PC-9 (cell line): ENCODE results near the gene FYN.

Experiments
- EZH2 ChIP-seq: fragments of 200-600 bp; sonication (generic); IDR thresholded peaks from 2 replicates; pipeline ENCODE4 v1.8.0; 2017; ENCODE audit warnings: antibody characterized with exemption, low read depth
- TF ChIP-seq, protein P1 (sequence below): fragments of 200-600 bp; sonication (generic); conservative IDR thresholded peaks from 2 replicates; pipeline ENCODE4 v1.6.1; 2017; ENCODE audit warnings: mixed run types, antibody characterized with exemption, mild to moderate bottlenecking, moderate library complexity

DNA sequence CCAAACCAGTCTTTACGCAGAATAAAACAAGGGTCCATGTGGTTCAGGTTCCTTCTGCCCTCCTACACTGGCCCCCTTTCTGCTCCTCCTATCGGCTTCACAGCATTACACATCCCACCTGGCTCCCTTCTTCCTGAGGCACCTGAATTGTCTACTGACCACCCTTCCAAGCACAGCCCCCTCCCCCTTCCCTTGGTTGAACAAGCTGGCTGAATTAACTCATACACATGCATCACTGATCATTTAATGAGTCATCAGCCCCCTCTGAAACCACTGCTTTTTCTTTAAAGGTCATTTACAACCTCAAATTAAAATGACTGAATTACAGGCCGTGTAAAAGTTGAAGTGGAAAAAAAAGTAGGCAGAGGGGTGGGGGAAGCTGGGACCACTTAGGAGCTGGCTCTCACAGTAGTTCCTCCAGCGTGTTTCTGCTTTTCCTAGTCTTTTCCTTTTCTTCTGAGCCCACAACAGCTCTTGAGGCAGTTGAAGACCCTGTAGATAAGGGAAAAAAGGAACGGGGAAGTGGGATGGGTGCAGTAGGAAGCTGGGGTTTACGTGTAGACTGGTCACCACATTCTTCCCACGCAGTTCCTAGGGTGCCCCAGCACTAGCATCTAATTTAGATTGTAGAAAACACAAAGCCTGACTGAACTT is 67.6 kb downstream of the FYN start:
- TF ChIP-seq, protein P1, sequence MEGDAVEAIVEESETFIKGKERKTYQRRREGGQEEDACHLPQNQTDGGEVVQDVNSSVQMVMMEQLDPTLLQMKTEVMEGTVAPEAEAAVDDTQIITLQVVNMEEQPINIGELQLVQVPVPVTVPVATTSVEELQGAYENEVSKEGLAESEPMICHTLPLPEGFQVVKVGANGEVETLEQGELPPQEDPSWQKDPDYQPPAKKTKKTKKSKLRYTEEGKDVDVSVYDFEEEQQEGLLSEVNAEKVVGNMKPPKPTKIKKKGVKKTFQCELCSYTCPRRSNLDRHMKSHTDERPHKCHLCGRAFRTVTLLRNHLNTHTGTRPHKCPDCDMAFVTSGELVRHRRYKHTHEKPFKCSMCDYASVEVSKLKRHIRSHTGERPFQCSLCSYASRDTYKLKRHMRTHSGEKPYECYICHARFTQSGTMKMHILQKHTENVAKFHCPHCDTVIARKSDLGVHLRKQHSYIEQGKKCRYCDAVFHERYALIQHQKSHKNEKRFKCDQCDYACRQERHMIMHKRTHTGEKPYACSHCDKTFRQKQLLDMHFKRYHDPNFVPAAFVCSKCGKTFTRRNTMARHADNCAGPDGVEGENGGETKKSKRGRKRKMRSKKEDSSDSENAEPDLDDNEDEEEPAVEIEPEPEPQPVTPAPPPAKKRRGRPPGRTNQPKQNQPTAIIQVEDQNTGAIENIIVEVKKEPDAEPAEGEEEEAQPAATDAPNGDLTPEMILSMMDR = no peak
- no peak for TF ChIP-seq EZH2
